GM18507 (cell line): Measurements from ENCODE around the gene PLEKHM1.

Experiments
- DNase-seq: peaks from one replicate; pipeline ENCODE4 v3.0.0; 2011; ENCODE audit warnings: low read depth; ENCODE audit not compliant: insufficient read length; ENCODE audit errors: extremely low spot score
- FAIRE-seq: peaks from 2 replicates; lab custom pipeline; 2011; peaks lifted over from hg19 to GRCh38; lab: Jason Lieb, UNC

The PLEKHM1 gene

GRCh38 chr17:45388604-45389325 lies 101.8 kb downstream of the PLEKHM1 start:
- DNase-seq: no peak
- no peak for FAIRE-seq

- no peak for FAIRE-seq
- DNase-seq: no peak
Measured at GRCh38 chr17:45387739-45388138, 102.8 kb downstream of the PLEKHM1 start.

- FAIRE-seq (no peak), DNase-seq (no peak)
Measured at GRCh38 chr17:45386178-45386577, 104.3 kb downstream of the PLEKHM1 start.
